Articular chondrocyte of knee joint (primary cell): Measurements from ENCODE around the gene BID. TPM values are rescaled to one million over a fixed set of nuclear protein-coding genes. Genes with fewer than 3 reads are reported as not detected.

Source experiments
- small RNA-seq: library from RNA; depleted of rRNA; stranded (forward); fragments of <200 nt; gene quantifications from one replicate; pipeline ENCODE3, GENCODE V24; 2012
- total RNA-seq: library from RNA; depleted of rRNA; stranded (reverse); fragments of >200 nt; gene quantifications from 2 replicates; pipeline ENCODE4 v1.2.3, GENCODE V29; 2012

Gene BID
- total RNA-seq, result 9.0 and 13.8 TPM in 2 replicates

DNA sequence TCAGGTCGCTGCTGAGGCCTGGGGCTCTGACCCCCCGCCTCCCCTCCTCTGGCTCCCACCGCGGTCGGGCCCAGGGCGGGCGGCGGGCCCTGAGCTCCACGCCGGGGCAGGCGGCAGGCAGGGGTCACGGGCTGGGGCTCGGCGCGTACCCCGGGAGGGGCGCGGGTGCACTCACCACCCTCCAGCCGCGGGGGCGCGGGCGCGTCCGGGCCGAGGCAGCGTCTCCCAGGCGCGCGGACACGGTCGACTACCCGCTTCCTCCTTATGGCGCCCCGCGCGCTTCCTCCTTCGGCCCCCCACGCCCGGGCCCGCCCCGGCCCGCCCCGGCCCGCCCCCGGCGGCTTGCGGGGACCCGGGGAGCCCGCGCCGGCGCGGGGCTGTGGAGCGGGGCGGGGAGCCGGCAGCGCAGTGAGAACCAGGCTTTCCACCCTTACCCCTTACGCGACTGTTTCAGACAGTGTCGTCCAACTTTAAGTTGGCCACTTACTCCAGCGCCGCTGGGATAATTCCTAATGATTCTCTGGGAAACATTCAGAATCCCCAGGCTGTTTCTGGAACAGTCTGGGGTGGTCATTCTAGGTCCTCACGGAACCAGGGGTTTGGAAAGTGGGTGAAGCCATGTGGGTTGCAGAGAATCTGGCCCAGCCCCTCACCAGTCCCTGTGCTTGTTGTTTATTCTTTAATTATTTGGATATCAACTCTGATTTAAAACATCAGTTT, at the start of gene BID:
BID (minus strand) TSS at position 264 of the 720 bp plus-strand sequence. CDS start 24,353 bp downstream, outside the sequence.

Small RNA genes lying within 50 kb of the gene (small RNA-seq; reads per million reads assigned to genes)
- not detected for gene MIR3198-1

Other genes starting within 250 kb of the BID start
- 0.11 TPM in 1 of 2 replicates, not detected in the other for gene SLC25A18, start 211.0 kb downstream of the BID start, total RNA-seq
- gene ATP6V1E1, start 145.7 kb downstream of the BID start, total RNA-seq, result 137 and 147 TPM in 2 replicates
- gene BCL2L13, start 135.7 kb downstream of the BID start, total RNA-seq, result 70.7 and 73.8 TPM in 2 replicates